Measurements from ENCODE around the gene APBA2.

The APBA2 gene

DNA sequence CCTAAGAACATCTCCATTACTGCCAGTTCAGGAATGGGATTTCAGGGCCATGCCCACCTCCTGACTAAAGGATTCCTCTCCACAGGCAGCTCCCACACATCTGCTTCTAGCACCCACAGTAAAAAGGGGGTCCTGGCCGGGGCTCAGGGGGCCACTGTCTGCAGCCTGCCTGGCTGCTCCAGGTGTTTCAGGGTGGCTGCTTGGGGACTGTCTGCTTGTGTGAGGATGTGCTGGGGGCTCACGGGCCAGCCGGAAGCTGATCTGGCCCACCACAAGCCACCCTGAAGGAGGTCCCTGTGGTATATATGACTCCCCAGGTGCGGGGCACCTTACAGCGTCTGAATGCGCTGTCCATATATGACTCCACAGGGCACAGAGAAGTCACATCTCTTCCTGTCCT is 248.5 kb downstream of the APBA2 start:
- H3K27ac Mint-ChIP-seq = no peak overlapping the region
- peaks cover 28% of the 10 kb centered on the region for H3K4me1 Mint-ChIP-seq
- H3K4me3 Mint-ChIP-seq = no peak overlapping the region
- peaks cover 58% of the 10 kb centered on the region for H3K27me3 Mint-ChIP-seq (ENCODE audit: low read depth)
- no peaks in the 10 kb centered on the region for H3K36me3 Mint-ChIP-seq (ENCODE audit: low read depth)
- TF ChIP-seq, protein P1, sequence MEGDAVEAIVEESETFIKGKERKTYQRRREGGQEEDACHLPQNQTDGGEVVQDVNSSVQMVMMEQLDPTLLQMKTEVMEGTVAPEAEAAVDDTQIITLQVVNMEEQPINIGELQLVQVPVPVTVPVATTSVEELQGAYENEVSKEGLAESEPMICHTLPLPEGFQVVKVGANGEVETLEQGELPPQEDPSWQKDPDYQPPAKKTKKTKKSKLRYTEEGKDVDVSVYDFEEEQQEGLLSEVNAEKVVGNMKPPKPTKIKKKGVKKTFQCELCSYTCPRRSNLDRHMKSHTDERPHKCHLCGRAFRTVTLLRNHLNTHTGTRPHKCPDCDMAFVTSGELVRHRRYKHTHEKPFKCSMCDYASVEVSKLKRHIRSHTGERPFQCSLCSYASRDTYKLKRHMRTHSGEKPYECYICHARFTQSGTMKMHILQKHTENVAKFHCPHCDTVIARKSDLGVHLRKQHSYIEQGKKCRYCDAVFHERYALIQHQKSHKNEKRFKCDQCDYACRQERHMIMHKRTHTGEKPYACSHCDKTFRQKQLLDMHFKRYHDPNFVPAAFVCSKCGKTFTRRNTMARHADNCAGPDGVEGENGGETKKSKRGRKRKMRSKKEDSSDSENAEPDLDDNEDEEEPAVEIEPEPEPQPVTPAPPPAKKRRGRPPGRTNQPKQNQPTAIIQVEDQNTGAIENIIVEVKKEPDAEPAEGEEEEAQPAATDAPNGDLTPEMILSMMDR (IDR thresholded peaks at IDR 0.05; ENCODE audit: unreplicated experiment in 3 of 3) = no peak
- no peaks in the 10 kb centered on the region for H3K9me3 Mint-ChIP-seq

DNA sequence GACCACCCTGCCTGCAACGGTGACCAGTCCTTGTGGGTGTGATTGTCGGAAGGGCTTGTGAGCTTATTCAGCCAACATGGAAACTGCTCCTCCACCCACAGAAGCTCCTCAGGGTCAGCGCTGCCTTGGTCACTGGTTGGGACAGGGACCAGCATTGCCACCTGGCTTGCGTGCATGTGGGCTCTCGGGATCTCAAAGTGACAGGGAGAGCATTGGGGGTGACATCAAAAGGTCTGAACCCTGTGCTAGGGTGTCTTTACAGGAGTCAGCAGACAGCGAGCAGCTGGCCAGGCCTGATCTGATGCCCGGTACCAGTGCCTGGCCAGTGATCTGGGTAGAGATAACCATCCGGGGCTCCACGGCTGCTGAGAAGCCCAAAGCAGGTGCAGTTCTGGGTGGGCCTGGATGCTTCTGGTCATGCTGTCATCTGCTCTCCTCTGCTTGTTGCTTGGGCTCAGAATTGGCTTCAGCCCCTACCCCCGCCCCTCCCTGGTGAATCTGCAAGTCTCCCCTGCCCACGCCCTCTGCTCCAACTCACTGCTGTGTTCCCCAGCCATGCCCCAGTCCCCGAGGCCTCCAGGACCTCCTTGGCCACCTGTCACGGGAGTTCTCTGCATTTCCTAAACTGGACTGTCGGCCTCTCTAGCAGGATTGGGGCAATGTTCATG is 249.0 kb downstream of the APBA2 start:
- peaks cover 60% of the 10 kb centered on the region for H3K27me3 Mint-ChIP-seq (ENCODE audit: low read depth)

GRCh38 chr15:29135309-29135657 is 249.5 kb downstream of the APBA2 start:
- Mint-ChIP-seq H3K9me3 (no peaks in the 10 kb centered on the region), H3K4me3 (no peak overlapping the region), H3K27me3 (ENCODE audit: low read depth) (peaks cover 61% of the 10 kb centered on the region), H3K4me1 (peaks cover 30% of the 10 kb centered on the region), H3K27ac (no peak overlapping the region), H3K36me3 (ENCODE audit: low read depth) (no peaks in the 10 kb centered on the region)
- TF ChIP-seq, protein P1 (IDR thresholded peaks at IDR 0.05; ENCODE audit: unreplicated experiment in 3 of 3) = no peak

More for the DNA sequence above, 249.0 kb downstream of the APBA2 start:
- Mint-ChIP-seq H3K4me3 (no peak overlapping the region), H3K36me3 (ENCODE audit: low read depth) (no peaks in the 10 kb centered on the region), H3K4me1 (peaks cover 29% of the 10 kb centered on the region), H3K27ac (no peak overlapping the region), H3K9me3 (no peaks in the 10 kb centered on the region)
- TF ChIP-seq, protein P1 (IDR thresholded peaks at IDR 0.05; ENCODE audit: unreplicated experiment in 3 of 3) = no peak

GRCh38 chr15:29135702-29136646 is 250.2 kb downstream of the APBA2 start:
- Mint-ChIP-seq H3K9me3 (no peaks in the 10 kb centered on the region), H3K36me3 (ENCODE audit: low read depth) (no peaks in the 10 kb centered on the region), H3K4me1 (peaks cover 25% of the 10 kb centered on the region), H3K4me3 (no peak overlapping the region), H3K27me3 (ENCODE audit: low read depth) (peaks cover 60% of the 10 kb centered on the region), H3K27ac (no peak overlapping the region)
- TF ChIP-seq, protein P1 (IDR thresholded peaks at IDR 0.05; ENCODE audit: unreplicated experiment in 3 of 3) = no peak

GRCh38 chr15:29138260-29138659 is 252.5 kb downstream of the APBA2 start:
- no peak overlapping the region for H3K27ac Mint-ChIP-seq
- peaks cover 51% of the 10 kb centered on the region for H3K27me3 Mint-ChIP-seq (ENCODE audit: low read depth)
- no peaks in the 10 kb centered on the region for H3K36me3 Mint-ChIP-seq (ENCODE audit: low read depth)
- peaks cover 17% of the 10 kb centered on the region for H3K4me1 Mint-ChIP-seq
- H3K4me3 Mint-ChIP-seq = no peak overlapping the region
- H3K9me3 Mint-ChIP-seq = no peaks in the 10 kb centered on the region
- TF ChIP-seq, protein P1 (IDR thresholded peaks at IDR 0.05; ENCODE audit: unreplicated experiment in 3 of 3) = no peak
